Upper lobe of left lung (tissue), 6 donors: ENCODE data around the gene LCN15. TPM values are rescaled to one million over a fixed set of nuclear protein-coding genes. Genes with fewer than 3 reads are reported as not detected.

Source experiments
- ATAC-seq, 2 donors: fragments of 200-7000 bp; cut with Tn5 transposase; one replicate each; pipeline ENCODE4 v1.9.1; 2022; ENCODE audit warnings: mild to moderate bottlenecking in 2 of 2, moderate library complexity in 2 of 2; ENCODE audit not compliant: low FRiP score in 2 of 2
- DNase-seq, 2 donors: peaks; one replicate each; pipeline ENCODE4 v3.0.0-alpha.2; 2019 to 2020
- H3K27ac ChIP-seq, 4 donors: fragments of 200-600 bp; sonication (generic); one replicate each; pipeline ENCODE4 v1.5.1; 2016 to 2019
- H3K27me3 ChIP-seq, 4 donors: fragments of 200-600 bp; sonication (generic); one replicate each; pipeline ENCODE4 v1.5.1; 2017 to 2019
- H3K36me3 ChIP-seq, 4 donors: fragments of 200-600 bp; sonication (generic); one replicate each; pipeline ENCODE4 v1.5.1; 2016 to 2019
- H3K4me1 ChIP-seq, 4 donors: fragments of 200-600 bp; sonication (generic); one replicate each; pipeline ENCODE4 v1.5.1; 2018 to 2019
- H3K4me3 ChIP-seq, 4 donors: fragments of 200-600 bp; sonication (generic); one replicate each; pipeline ENCODE4 v1.5.1; 2017 to 2019; ENCODE audit warnings: mild to moderate bottlenecking in 2 of 4, moderate library complexity in 1 of 4
- H3K9me3 ChIP-seq, 4 donors: fragments of 200-600 bp; sonication (generic); one replicate each; pipeline ENCODE4 v1.5.1; 2018 to 2019
- EP300 ChIP-seq, 4 donors: sonication (generic); formaldehyde crosslinking; IDR thresholded peaks; one replicate each; pipeline ENCODE4 v1.5.1; 2017; ENCODE audit warnings: antibody characterized with exemption in 4 of 4, control low read depth in 2 of 4
- POLR2A ChIP-seq, 4 donors: fragments of 450-650 bp; IDR thresholded peaks; one replicate each; pipeline ENCODE4 v1.5.1; 2016 to 2017; ENCODE audit warnings: antibody characterized with exemption in 4 of 4, mild to moderate bottlenecking in 2 of 4
- POLR2AphosphoS5 ChIP-seq, 2 donors: sonication (generic); formaldehyde crosslinking; IDR thresholded peaks; one replicate each; pipeline ENCODE4 v1.5.1; 2017; ENCODE audit warnings: antibody characterized with exemption in 2 of 2
- WGBS, 2 donors: methylation state at CpG; one replicate each; pipeline ENCODE4 v1.1.5; 2017 to 2018; 5-methylcytosine and 5-hydroxymethylcytosine counted together
- total RNA-seq, 6 donors: library from RNA; depleted of rRNA in 4 of 6; stranded (reverse); fragments of >200 nt in 4 of 6; gene quantifications; one replicate each; pipeline versions ENCODE4 v1.1.0 to v1.2.1, GENCODE V29; 2016 to 2021
- TF ChIP-seq, protein P1 (sequence below), 6 experiments: fragments of 450-650 bp in 4 of 6; fragments of 200-600 bp in 2 of 6; sonication (generic) in 2 of 6; IDR thresholded peaks; one replicate each; pipeline ENCODE4 v1.5.1; 2016 to 2019; ENCODE audit warnings: antibody characterized with exemption in 6 of 6
- donor health status: DM: no; HTN: no; CAD: no; lungs with moderate emphysema.
- donor health status: DM: no; HTN: yes; CAD: no; lungs with severe emphysema.

LCN15 gene, protein sequence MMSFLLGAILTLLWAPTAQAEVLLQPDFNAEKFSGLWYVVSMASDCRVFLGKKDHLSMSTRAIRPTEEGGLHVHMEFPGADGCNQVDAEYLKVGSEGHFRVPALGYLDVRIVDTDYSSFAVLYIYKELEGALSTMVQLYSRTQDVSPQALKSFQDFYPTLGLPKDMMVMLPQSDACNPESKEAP
- total RNA-seq, result under 1 TPM in 1 of 6 donors, not detected in 5; 0.23 TPM

GRCh38 chr9:136764301-136764891 lies at the start of gene LCN15:
Gene LCN15, minus strand, starts transcription at chr9:136764518. Its CDS starts 30 bp downstream, at chr9:136764488.
- Histone ChIP-seq H3K27ac (no peak within 1 kb of the TSS), H3K4me3 (no peak within 1 kb of the TSS), H3K27me3 (no peaks in the 10 kb centered on the region), H3K36me3 (no peaks in the 10 kb centered on the region), H3K4me1 (peaks cover 0 to 7% (median 2%) of the 10 kb centered on the region in 4 donors), H3K9me3 (no peaks in the 10 kb centered on the region)
- TF ChIP-seq EP300 (IDR thresholded peaks at IDR 0.05) (no peak), POLR2AphosphoS5 (IDR thresholded peaks at IDR 0.05) (no peak), POLR2A (IDR thresholded peaks at IDR 0.05) (no peak)
- TF ChIP-seq, protein P1, sequence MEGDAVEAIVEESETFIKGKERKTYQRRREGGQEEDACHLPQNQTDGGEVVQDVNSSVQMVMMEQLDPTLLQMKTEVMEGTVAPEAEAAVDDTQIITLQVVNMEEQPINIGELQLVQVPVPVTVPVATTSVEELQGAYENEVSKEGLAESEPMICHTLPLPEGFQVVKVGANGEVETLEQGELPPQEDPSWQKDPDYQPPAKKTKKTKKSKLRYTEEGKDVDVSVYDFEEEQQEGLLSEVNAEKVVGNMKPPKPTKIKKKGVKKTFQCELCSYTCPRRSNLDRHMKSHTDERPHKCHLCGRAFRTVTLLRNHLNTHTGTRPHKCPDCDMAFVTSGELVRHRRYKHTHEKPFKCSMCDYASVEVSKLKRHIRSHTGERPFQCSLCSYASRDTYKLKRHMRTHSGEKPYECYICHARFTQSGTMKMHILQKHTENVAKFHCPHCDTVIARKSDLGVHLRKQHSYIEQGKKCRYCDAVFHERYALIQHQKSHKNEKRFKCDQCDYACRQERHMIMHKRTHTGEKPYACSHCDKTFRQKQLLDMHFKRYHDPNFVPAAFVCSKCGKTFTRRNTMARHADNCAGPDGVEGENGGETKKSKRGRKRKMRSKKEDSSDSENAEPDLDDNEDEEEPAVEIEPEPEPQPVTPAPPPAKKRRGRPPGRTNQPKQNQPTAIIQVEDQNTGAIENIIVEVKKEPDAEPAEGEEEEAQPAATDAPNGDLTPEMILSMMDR (IDR thresholded peaks at IDR 0.05), result no peak
- WGBS, 2 donors, result 52 to 81% methylated on average over 7 to 14 of the region's 14 CpGs
- no peak for ATAC-seq
- DNase-seq, result peak in 1 of 2 donors; percentile 32

DNA sequence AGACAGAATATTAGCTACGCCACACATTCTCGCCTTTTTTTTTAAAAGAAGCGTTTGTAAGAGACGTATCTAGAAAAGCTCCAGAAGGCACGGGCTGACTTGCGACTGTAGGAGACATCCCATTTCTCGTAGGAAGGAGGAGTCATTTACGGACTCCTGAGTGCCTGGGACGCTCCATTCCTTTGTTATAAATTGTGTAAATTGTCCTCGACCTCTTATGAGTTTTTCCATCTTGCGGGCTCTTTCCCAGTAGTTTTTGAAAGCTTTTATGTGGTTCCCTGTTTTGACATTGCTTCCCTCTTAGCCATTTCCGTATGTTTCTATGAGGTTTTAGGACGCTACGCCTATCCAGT lies 44.5 kb upstream of the LCN15 start:
- Histone ChIP-seq H3K36me3 (peaks cover 0 to 4% (median 2%) of the 10 kb centered on the region in 4 donors), H3K4me1 (peaks cover 31 to 58% (median 33%) of the 10 kb centered on the region in 4 donors), H3K27me3 (no peaks in the 10 kb centered on the region), H3K9me3 (no peaks in the 10 kb centered on the region), H3K4me3 (peak overlapping the region; percentile 95 to 99 (median 99)), H3K27ac (peak overlapping the region; percentile 4 to 94 (median 88))
- ATAC-seq (no peak), DNase-seq (no peak)
- 4 to 6% methylated on average over 14 of the region's 14 CpGs for WGBS, 2 donors
- no peak for TF ChIP-seq POLR2A (IDR thresholded peaks at IDR 0.05)
- no peak for TF ChIP-seq POLR2AphosphoS5 (IDR thresholded peaks at IDR 0.05)
- no peak for TF ChIP-seq EP300 (IDR thresholded peaks at IDR 0.05)
- TF ChIP-seq, protein P1 (IDR thresholded peaks at IDR 0.05), result no peak

DNA sequence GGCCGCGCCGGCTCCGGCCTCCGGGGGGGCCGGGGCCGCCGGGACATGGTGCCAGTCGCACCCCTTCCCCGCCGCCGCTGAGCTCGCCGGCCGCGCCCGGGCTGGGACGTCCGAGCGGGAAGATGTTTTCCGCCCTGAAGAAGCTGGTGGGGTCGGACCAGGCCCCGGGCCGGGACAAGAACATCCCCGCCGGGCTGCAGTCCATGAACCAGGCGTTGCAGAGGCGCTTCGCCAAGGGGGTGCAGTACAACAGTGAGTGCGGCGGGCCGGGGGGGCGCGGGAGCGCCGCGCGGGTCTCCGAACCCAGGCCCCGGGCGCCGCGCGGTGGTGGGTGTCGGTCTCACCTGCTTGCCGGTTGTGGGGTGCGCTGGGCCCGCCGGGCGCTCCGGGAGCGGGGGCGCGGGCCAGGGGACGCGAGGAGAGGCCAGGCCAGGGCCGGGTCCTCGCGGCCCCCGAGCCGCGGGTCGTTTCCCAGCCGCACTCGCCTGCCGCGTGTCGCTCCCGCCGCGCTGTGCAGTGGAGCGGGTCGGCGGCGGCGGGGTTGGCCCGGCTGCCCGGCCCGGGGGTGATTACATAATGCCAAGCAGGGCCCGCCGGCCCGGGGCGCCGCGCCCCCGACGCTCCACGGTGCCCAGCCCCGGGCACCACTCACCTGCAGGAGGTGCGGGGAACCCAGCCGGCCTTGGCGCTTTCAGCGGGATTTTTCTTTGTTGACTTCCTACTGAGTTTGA lies 43.9 kb upstream of the LCN15 start:
- TF ChIP-seq, protein P1 (IDR thresholded peaks at IDR 0.05), result peak in 1 of 6 experiments; percentile 1
- TF ChIP-seq EP300 (IDR thresholded peaks at IDR 0.05) (no peak), POLR2AphosphoS5 (IDR thresholded peaks at IDR 0.05) (no peak)
- peak overlapping the region; percentile 95 to 99 (median 99) for H3K4me3 ChIP-seq
- WGBS, 2 donors, result 0 to 1% methylated on average over 2 to 31 of the region's 93 CpGs
- H3K27ac ChIP-seq, result peak overlapping the region; percentile 84 to 94 (median 88)
- ATAC-seq (peak in 1 of 2 donors; percentile 35), DNase-seq (peak; percentile 37 to 92)
- peaks cover 0 to 3% (median under 1%) of the 10 kb centered on the region in 4 donors for H3K36me3 ChIP-seq
- H3K4me1 ChIP-seq, result peaks cover 31 to 58% (median 33%) of the 10 kb centered on the region in 4 donors
- H3K27me3 ChIP-seq, result no peaks in the 10 kb centered on the region
- no peaks in the 10 kb centered on the region for H3K9me3 ChIP-seq

DNA sequence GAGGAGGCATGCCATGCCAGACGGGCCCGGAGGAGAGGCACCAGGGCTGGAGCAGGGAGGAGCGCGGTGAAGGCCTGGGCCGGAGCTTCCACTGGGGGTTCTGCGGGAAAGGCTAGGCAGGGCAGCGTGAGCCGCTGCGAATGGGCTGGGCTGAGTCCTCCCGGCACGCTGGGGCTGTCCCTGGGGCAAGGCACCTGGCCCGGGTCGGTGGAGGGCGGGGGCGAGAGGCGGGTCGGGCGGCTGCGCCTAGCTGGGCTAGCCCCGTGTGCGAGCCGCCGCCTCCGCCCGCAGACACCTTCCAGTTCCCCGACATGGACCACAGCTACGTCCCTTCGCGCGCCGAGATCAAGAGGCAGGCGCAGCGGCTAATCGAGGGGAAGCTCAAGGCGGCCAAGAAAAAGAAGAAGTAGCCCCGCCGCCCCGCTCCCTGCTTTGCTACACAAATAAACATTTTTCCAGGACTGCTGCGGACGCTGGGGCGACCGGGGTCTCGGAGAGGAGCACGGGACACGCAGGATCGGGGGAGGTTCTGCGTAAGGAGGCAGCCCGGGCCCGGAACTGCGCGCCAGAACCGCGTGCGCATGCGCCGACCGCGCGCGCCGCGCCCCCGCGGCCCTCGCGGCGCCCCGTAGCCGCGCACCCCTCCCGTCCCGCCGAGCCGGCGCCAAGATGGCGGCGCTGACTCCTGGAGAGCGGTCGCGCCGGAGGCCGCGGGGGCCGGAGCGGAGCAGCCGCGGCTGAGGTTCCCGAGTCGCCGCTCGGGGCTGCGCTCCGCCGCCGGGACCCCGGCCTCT lies 43.2 kb upstream of the LCN15 start, which contains the start of gene RABL6:
RABL6 (plus strand) TSS at position 668 of the 794 bp plus-strand sequence. CDS start 249 bp downstream, outside the sequence.
- peak; percentile 67 to 97 for DNase-seq
- ATAC-seq, result peak; percentile 77 to 96
- Histone ChIP-seq H3K4me3 (peak within 1 kb of the TSS; percentile 95 to 99 (median 99)), H3K4me1 (peaks cover 31 to 52% (median 33%) of the 10 kb centered on the region in 4 donors), H3K9me3 (no peaks in the 10 kb centered on the region), H3K27me3 (no peaks in the 10 kb centered on the region), H3K36me3 (peaks cover 0 to 3% (median 0%) of the 10 kb centered on the region in 4 donors), H3K27ac (peak within 1 kb of the TSS; percentile 84 to 94 (median 88))
- TF ChIP-seq EP300 (IDR thresholded peaks at IDR 0.05) (no peak), POLR2A (IDR thresholded peaks at IDR 0.05) (peak in 3 of 4 donors; percentile 41 to 87 (median 72)), POLR2AphosphoS5 (IDR thresholded peaks at IDR 0.05) (peak; percentile 48 to 68)
- TF ChIP-seq, protein P1 (IDR thresholded peaks at IDR 0.05), result peak in 4 of 6 experiments; percentile 24 to 46 (median 32)
- WGBS, 2 donors, result 0 to 2% methylated on average over 32 to 63 of the region's 96 CpGs
